Bladder microvascular endothelial cell (primary cell): ENCODE data around the gene TTLL6. TPM values are rescaled to one million over a fixed set of nuclear protein-coding genes. Genes with fewer than 3 reads are reported as not detected.

Experiments
- total RNA-seq: library from RNA; depleted of rRNA; stranded (reverse); fragments of >200 nt; gene quantifications from 2 replicates; pipeline ENCODE4 v1.2.3, GENCODE V29; 2014

The TTLL6 gene
- 0.06 TPM in 1 of 2 replicates, not detected in the other for total RNA-seq

DNA sequence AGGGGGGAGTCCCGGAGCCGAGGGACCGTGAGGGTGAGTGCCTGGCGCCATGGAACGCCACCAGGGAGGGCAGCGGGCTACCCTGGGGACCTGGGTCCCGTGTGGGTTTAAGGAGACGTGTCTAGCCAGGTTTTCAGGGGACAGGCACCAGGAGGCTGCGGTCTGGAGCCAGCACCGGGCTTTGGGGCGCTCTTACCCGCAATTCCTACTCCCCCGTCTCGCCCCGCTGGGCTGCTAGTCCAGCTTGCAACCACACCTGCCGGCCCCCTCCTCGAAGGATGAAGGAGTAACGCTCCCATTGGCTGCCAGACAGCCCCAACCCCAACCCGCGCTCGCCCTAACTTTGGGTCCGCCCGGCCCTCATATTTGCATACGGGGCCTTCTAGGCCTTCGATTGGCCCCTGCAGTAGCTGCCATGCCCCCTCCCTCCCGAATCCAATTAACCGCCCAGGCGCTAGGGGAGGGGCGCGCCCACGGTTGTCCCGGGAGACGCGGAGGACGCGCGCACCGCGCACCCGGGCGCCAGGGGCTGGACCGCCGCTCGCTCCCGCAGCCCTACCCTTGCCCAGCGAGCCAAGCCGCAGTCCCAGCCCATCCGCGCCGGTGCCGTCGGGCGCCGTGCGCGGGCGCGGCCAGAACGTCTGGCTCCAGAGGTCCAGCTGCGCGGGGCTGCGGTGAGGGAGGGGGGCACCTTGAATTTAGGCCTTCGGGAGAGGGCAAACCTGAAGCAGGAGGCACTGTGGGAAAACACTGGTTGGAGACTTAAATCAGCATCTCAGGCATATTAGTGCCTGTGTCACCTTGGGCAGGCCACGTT lies at the start of gene TTLL6:
Gene TTLL6, minus strand, starts transcription at position 456 of the 817 bp plus-strand sequence. Its CDS starts 157 bp downstream, at position 299.

DNA sequence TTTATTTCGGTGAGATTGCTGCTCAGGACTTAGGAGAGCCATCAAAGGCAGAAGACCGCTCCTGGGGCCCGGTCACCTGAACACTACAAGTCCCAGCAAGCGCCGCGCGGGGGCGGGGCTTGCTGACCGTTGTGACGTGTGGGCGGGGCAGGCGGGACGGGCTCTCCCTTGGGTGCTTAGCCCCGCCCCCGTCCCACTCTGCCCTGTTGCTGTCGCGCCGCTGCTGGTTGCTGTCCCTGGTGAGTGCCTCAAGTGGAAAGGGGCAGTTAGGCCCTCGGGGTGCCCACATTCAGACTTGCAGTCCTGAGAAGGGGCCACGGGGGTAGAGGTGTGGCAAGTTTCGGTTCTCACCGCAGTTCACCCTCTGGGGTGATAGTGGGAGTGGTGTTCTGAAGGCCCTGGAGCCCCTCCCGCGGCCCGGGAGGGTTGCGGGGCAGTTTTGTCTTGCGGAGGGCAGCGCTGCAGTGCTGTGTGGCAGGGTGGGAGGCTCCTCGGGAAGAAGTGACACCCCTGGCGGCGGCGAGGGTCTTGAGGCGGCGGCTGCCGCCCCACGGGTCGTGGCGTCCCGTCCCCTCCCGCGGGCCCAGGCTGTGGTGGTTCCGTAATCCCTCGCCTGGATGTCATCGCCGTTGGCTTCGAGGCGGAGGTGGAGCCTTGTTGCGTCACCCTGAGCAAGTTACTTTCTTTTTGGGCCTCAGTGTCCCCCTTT lies 14.0 kb upstream of the TTLL6 start, which contains the start of gene CALCOCO2:
Gene CALCOCO2, plus strand, starts transcription at position 196 of the 709 bp plus-strand sequence. CDS start 10,673 bp downstream, outside the sequence.

DNA sequence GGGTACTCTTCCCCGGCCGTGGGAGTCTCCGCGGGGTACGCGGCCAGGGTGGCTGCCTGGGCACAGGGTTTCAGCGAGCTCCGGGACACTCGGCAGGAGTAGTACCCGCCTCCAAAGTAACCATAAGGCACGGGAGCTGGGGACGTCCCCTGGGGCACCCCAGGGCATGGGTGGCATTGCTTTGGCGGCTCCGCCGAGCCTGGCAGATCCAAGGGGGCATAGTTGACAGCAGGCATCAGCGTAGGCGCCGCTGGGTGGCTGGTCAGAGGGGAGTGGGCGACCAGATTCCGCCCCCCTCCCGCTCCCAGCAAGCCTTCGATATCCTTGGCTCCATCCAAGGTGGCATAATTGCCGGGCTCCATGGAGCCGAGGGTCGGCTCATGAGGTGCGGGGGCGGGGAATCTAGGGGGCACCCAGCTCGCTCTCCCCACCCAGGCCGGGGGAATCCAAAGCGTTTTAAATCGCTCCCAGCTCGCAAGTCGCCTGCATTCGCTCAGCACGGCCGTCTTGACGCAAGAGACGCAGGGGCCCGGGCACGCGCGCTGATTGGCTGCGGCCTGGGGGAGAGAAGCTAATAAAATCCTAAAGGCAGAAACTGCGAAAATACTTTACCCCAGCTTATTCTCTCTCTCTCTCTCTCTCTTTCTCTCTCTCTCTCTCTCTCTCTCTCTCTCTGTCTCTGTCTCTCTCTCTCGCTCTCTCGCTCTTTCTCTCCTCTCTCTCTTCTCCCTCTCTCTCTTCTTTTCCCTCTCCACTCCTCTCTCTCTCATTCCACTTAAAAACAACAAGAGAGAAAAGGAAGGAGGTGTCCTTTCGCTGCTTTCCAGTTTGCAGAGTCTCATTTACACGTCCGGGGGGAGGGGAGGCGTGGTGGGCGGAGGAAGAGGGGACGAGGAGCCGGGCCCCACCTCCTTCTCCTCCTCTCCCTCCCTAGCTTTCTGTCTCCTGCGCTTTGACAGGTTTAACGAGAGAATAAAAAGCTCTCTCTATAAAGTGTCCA lies 88.5 kb downstream of the TTLL6 start, which contains the start of gene HOXB13:
Gene HOXB13, minus strand, starts transcription at position 519 of the 1,000 bp plus-strand sequence. Its CDS starts 157 bp downstream, at position 362.

DNA sequence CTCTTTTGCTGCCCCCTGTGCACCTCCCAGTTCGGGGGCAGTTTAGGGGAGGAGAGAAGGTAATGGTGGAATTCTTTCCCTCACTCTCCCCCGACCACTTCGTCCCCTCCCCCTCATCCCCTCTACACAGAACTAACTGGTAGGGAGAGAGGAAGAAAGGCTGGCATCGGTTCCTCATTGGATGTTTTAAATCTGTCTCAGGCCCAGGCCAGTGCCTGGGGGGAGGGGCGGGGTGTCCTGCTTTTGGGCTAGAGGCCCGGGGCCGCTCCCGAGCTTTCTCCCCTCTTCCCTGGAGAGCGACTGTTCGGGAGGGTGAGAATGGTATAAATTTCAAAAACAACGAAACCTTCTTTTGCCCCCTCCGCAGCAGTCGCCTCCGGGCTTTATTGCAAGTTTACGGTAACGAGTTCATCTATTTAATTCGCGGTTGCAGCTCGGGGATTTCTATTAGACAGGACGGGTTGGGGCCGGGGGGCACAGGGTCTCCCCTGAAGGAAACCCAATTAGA lies 94.1 kb downstream of the TTLL6 start, which contains the start of gene PRAC2:
Gene PRAC2, plus strand, starts transcription at position 271 of the 508 bp plus-strand sequence. CDS start 1,226 bp downstream, outside the sequence.

DNA sequence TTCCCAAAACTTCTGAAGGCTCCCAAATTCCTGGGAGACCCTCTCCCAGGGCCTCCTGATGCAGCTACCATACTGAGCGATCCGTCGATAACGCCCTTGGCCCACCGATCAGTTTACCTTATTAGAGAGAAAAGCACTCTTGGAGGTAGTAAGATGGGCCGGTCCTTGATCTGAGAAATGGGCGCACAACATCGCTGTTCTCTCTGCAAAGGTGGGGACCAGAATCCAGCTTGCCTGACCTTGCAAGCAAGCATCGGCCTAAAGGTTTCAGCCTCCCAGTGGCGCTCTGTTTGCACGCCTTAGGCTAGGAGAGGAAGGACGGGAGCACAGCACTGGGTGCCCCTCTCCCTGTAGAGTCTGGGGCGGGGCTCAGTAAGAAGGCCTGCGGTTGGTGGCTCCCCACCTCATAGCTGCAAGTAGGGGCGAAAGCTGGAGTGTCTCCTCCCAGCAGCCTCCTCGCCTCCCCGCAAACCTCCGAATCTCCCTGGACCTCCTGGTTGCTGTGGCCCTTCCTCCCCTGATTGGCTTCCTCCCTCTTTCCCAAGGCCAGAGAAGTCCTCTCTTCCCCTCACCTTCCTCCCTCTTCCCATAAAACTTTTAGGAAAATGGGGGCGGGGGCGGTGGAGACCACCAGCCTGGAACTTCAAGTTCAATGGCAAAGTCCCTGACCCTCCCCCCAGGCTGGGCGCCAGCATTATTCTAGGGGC lies 94.7 kb downstream of the TTLL6 start, which contains the start of gene PRAC1:
Gene PRAC1, minus strand, starts transcription at position 318 of the 707 bp plus-strand sequence. Its CDS starts 126 bp downstream, at position 192.

Other genes with a start within 250 kb of the TTLL6 start
- 2.3 and 3.3 TPM in 2 replicates for gene HOXB4, start 238.9 kb downstream of the TTLL6 start, total RNA-seq
- gene HOXB3, start 227.0 kb downstream of the TTLL6 start, total RNA-seq: 5.3 and 6.8 TPM in 2 replicates
- 0.25 and 0.32 TPM in 2 replicates for gene HOXB5, start 223.4 kb downstream of the TTLL6 start, total RNA-seq
- 9.9 and 10.2 TPM in 2 replicates for gene HOXB6, start 212.2 kb downstream of the TTLL6 start, total RNA-seq
- gene HOXB7, start 206.2 kb downstream of the TTLL6 start, total RNA-seq: 6.9 and 14.6 TPM in 2 replicates
- gene HOXB8, start 201.9 kb downstream of the TTLL6 start, total RNA-seq: 1.4 and 4.9 TPM in 2 replicates
- gene HOXB9, start 190.9 kb downstream of the TTLL6 start, total RNA-seq: 0.49 and 0.57 TPM in 2 replicates
- gene PRAC1, start 94.7 kb downstream of the TTLL6 start, total RNA-seq: not detected in 2 replicates
- not detected in 2 replicates for gene PRAC2, start 94.0 kb downstream of the TTLL6 start, total RNA-seq
- not detected in 2 replicates for gene HOXB13, start 88.5 kb downstream of the TTLL6 start, total RNA-seq
- gene CALCOCO2, start 13.8 kb upstream of the TTLL6 start, total RNA-seq: 36.9 and 52.0 TPM in 2 replicates
- gene ATP5MC1, start 75.6 kb upstream of the TTLL6 start, total RNA-seq: 31.0 and 40.2 TPM in 2 replicates
- 44.8 and 81.8 TPM in 2 replicates for gene UBE2Z, start 91.2 kb upstream of the TTLL6 start, total RNA-seq
- gene SNF8, start 127.6 kb upstream of the TTLL6 start, total RNA-seq: 103 and 105 TPM in 2 replicates
- gene GIP, start 151.4 kb upstream of the TTLL6 start, total RNA-seq: not detected in 2 replicates
- gene IGF2BP1, start 180.2 kb upstream of the TTLL6 start, total RNA-seq: 0.13 and 0.16 TPM in 2 replicates